SU-DHL-6 (cell line): ENCODE results near the gene UBE2J2.

Experiments used
- H2AFZ ChIP-seq: fragments of 200-600 bp; sonication (generic); 2 replicates; pipeline ENCODE4 v1.6.1; 2014; ENCODE audit warnings: low read depth, mild to moderate bottlenecking, moderate library complexity, mixed read lengths, antibody characterized with exemption, low read length; ENCODE audit not compliant: severe bottlenecking
- H3F3A ChIP-seq: fragments of 200-600 bp; shearing (Covaris generic); 2 replicates; pipeline ENCODE4 v1.6.0; 2016; ENCODE audit warnings: antibody characterized with exemption, mild to moderate bottlenecking; ENCODE audit not compliant: insufficient read depth
- H3K27ac ChIP-seq: fragments of 200-600 bp; sonication (generic); 2 replicates; pipeline ENCODE4 v1.5.1; 2016; ENCODE audit warnings: low read depth, mild to moderate bottlenecking, low read length, moderate library complexity, mixed read lengths
- H3K27me3 ChIP-seq: fragments of 200-600 bp; sonication (generic), shearing (Covaris generic); 2 replicates; pipeline ENCODE4 v1.6.0; 2014; ENCODE audit warnings: mild to moderate bottlenecking, low read length
- H3K36me3 ChIP-seq: fragments of 200-600 bp; sonication (generic); 2 replicates; pipeline ENCODE4 v1.6.1; 2014; ENCODE audit warnings: mild to moderate bottlenecking, low read length, mixed read lengths
- H3K4me2 ChIP-seq: fragments of 300-600, 200-600 bp; shearing (Covaris generic), sonication (generic); 2 replicates; pipeline ENCODE4 v1.6.0; 2014; ENCODE audit warnings: low read length, low read depth, mild to moderate bottlenecking; ENCODE audit not compliant: poor library complexity, severe bottlenecking
- H3K4me3 ChIP-seq: fragments of 200-600 bp; sonication (generic); 2 replicates; pipeline ENCODE4 v1.5.1; 2014; ENCODE audit warnings: antibody characterized with exemption, low read length, mild to moderate bottlenecking, mixed read lengths; ENCODE audit not compliant: insufficient read depth, poor library complexity, severe bottlenecking
- H3K79me2 ChIP-seq: fragments of 200-600 bp; sonication (generic); 2 replicates; pipeline ENCODE4 v1.6.1; 2014; ENCODE audit warnings: mild to moderate bottlenecking, low read length, moderate library complexity; ENCODE audit not compliant: insufficient read depth
- H3K9ac ChIP-seq: fragments of 200-600 bp; sonication (generic); 2 replicates; pipeline ENCODE4 v1.7.0; 2014; ENCODE audit warnings: mild to moderate bottlenecking, low read length
- H3K9me2 ChIP-seq: fragments of 200-600 bp; sonication (generic); replicated peaks from 2 replicates; pipeline ENCODE4 v1.6.1; 2014; ENCODE audit warnings: low read length; ENCODE audit not compliant: insufficient read depth
- H3K9me3 ChIP-seq: fragments of 200-600 bp; sonication (generic); 2 replicates; pipeline ENCODE4 v1.6.1; 2014; ENCODE audit warnings: low read length, mixed read lengths; ENCODE audit not compliant: insufficient read depth
- H4K20me1 ChIP-seq: fragments of 200-600 bp; sonication (generic); 2 replicates; pipeline ENCODE4 v1.6.1; 2014; ENCODE audit warnings: low read depth, mild to moderate bottlenecking, antibody characterized with exemption, low read length, moderate library complexity, mixed read lengths
- CTCF ChIP-seq: fragments of 200-600 bp; sonication (generic); IDR thresholded peaks from one replicate; pipeline ENCODE4 v1.5.1; 2017; ENCODE audit warnings: antibody characterized with exemption, mild to moderate bottlenecking, low read length, moderate library complexity; ENCODE audit not compliant: insufficient read depth, poor library complexity, severe bottlenecking
- EZH2phosphoT487 ChIP-seq: fragments of 200-600 bp; sonication (generic), shearing (Covaris generic); conservative IDR thresholded peaks from 2 replicates; pipeline ENCODE4 v1.6.1; 2018; ENCODE audit warnings: mild to moderate bottlenecking, antibody characterized with exemption, low read length, moderate library complexity, mixed read lengths

Gene UBE2J2

DNA sequence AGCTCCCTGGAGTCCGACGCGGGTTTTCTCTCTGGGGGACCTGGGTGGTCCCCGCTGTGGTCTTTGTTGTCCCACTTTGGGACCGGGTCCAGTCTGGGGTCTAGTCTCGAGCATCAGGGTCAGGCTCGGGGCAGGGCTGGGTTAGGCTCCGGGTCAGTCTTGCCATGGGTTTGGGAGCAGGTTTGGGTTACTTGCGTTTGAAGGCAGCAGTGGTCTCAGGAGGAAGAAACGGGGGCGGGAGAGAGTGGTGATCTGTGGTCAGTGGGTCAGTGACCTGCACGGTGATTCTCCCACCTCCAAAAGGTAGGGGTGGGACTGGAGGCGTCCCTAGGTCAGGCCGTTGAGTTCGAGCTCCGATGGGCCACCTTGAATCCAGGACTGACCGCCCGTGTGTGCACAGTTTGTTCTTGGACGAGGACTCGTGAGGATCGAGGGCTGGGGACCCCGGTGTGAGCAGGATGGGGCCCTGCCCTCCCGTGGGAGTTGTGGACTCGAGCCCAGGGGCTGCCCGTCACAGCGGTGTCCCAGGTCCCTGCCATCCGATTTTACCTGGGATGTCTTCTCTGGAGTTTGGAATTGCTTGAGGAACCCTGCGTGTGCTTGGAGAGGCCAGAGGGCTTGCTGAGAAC lies 39.4 kb downstream of the UBE2J2 start:
- Histone ChIP-seq H3K36me3 (no peaks in the 10 kb centered on the region), H4K20me1 (no peaks in the 10 kb centered on the region), H3K27me3 (no peaks in the 10 kb centered on the region), H3K27ac (no peak overlapping the region), H2AFZ (no peak overlapping the region), H3K4me3 (no peak overlapping the region), H3K9me3 (no peaks in the 10 kb centered on the region), H3F3A (no peaks in the 10 kb centered on the region), H3K9ac (no peak overlapping the region), H3K79me2 (peaks cover 23% of the 10 kb centered on the region), H3K9me2 (no peaks in the 10 kb centered on the region), H3K4me2 (no peak overlapping the region)
- TF ChIP-seq EZH2phosphoT487 (no peak), CTCF (no peak)

GRCh38 chr1:1233567-1233892 lies 40.1 kb downstream of the UBE2J2 start:
- peaks cover 30% of the 10 kb centered on the region for H3K79me2 ChIP-seq

DNA sequence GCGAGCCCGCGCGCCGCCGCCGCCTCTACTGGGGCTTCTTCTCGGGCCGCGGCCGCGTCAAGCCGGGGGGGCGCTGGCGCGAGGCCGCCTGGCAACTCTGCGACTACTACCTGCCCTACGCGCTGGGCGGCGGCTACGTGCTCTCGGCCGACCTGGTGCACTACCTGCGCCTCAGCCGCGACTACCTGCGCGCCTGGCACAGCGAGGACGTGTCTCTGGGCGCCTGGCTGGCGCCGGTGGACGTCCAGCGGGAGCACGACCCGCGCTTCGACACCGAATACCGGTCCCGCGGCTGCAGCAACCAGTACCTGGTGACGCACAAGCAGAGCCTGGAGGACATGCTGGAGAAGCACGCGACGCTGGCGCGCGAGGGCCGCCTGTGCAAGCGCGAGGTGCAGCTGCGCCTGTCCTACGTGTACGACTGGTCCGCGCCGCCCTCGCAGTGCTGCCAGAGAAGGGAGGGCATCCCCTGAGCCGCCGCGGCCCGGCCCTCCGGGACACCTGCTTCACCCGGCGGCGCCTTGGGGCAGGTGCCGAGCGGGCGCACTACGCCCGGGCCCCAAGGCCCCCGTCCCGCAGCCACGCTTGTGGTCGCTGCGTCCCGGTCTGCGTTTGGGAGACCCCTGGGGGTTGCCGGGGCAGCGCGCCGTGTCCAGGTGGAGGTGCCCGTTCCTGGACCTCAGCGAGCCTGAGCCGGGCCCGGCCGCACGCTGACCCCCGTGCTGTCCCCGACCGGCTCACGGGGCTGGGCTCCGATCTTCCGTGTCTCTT lies 40.7 kb downstream of the UBE2J2 start:
- Histone ChIP-seq H3K27ac (no peak overlapping the region), H3K79me2 (peaks cover 33% of the 10 kb centered on the region), H2AFZ (no peak overlapping the region), H3F3A (no peaks in the 10 kb centered on the region), H3K27me3 (no peaks in the 10 kb centered on the region), H3K4me3 (no peak overlapping the region), H3K9me2 (no peaks in the 10 kb centered on the region), H3K4me2 (peak overlapping the region; percentile 35), H4K20me1 (no peaks in the 10 kb centered on the region), H3K9me3 (no peaks in the 10 kb centered on the region), H3K36me3 (no peaks in the 10 kb centered on the region), H3K9ac (no peak overlapping the region)
- no peak for TF ChIP-seq EZH2phosphoT487
- no peak for TF ChIP-seq CTCF

More at GRCh38 chr1:1233567-1233892, 40.1 kb downstream of the UBE2J2 start:
- H3K9me2 ChIP-seq: no peaks in the 10 kb centered on the region
- no peaks in the 10 kb centered on the region for H4K20me1 ChIP-seq
- no peaks in the 10 kb centered on the region for H3K9me3 ChIP-seq
- TF ChIP-seq EZH2phosphoT487 (no peak), CTCF (no peak)
- no peak overlapping the region for H3K9ac ChIP-seq
- H2AFZ ChIP-seq: no peak overlapping the region
- H3K4me3 ChIP-seq: no peak overlapping the region
- H3K36me3 ChIP-seq: no peaks in the 10 kb centered on the region
- no peaks in the 10 kb centered on the region for H3K27me3 ChIP-seq
- H3K27ac ChIP-seq: no peak overlapping the region
- H3F3A ChIP-seq: no peaks in the 10 kb centered on the region
- H3K4me2 ChIP-seq: no peak overlapping the region
